ENCODE measurements around the gene CORO1A.
"Not testable (repeated sequence)": the region's sequence is repeated elsewhere in the genome, so short reads cannot be mapped to it uniquely, and the experiment has no call there.

DNA sequence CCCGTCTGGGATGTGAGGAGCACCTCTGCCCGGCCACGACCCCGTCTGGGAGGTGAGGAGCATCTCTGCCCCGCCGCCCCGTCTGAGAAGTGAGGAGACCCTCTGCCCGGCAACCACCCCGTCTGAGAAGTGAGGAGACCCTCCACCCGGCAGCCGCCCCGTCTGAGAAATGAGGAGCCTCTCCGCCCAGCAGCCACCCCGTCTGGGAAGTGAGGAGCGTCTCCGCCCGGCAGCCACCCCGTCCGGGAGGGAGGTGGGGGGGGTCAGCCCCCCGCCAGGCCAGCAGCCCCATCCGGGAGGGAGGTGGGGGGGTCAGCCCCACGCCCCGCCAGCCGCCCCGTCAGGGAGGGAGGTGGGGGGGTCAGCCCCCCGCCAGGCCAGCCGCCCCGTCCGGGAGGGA is 14.7 kb upstream of the CORO1A start:
- TF ChIP-seq, protein P1, sequence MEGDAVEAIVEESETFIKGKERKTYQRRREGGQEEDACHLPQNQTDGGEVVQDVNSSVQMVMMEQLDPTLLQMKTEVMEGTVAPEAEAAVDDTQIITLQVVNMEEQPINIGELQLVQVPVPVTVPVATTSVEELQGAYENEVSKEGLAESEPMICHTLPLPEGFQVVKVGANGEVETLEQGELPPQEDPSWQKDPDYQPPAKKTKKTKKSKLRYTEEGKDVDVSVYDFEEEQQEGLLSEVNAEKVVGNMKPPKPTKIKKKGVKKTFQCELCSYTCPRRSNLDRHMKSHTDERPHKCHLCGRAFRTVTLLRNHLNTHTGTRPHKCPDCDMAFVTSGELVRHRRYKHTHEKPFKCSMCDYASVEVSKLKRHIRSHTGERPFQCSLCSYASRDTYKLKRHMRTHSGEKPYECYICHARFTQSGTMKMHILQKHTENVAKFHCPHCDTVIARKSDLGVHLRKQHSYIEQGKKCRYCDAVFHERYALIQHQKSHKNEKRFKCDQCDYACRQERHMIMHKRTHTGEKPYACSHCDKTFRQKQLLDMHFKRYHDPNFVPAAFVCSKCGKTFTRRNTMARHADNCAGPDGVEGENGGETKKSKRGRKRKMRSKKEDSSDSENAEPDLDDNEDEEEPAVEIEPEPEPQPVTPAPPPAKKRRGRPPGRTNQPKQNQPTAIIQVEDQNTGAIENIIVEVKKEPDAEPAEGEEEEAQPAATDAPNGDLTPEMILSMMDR (IDR thresholded peaks at IDR 0.05) = not testable (repeated sequence)
- not testable (repeated sequence) for TF ChIP-seq POLR2AphosphoS5 (IDR thresholded peaks at IDR 0.05; ENCODE audit: low read depth, low read length); REST (IDR thresholded peaks at IDR 0.05; ENCODE audit: insufficient read depth in 1 of 2, low read depth in 2 of 2, low read length in 1 of 2); SIN3A (IDR thresholded peaks at IDR 0.05; ENCODE audit: borderline replicate concordance, insufficient read depth, low read depth, low read length)
